ENCODE results near the gene BNIPL.

Gene BNIPL

GRCh38 chr1:151011154-151011850 is 25.1 kb upstream of the BNIPL start:
- DNase-seq: no peak

- DNase-seq: no peak
Observed at GRCh38 chr1:151012684-151013471, 23.5 kb upstream of the BNIPL start.

GRCh38 chr1:151013518-151013917 is 22.9 kb upstream of the BNIPL start:
- DNase-seq: no peak

DNA sequence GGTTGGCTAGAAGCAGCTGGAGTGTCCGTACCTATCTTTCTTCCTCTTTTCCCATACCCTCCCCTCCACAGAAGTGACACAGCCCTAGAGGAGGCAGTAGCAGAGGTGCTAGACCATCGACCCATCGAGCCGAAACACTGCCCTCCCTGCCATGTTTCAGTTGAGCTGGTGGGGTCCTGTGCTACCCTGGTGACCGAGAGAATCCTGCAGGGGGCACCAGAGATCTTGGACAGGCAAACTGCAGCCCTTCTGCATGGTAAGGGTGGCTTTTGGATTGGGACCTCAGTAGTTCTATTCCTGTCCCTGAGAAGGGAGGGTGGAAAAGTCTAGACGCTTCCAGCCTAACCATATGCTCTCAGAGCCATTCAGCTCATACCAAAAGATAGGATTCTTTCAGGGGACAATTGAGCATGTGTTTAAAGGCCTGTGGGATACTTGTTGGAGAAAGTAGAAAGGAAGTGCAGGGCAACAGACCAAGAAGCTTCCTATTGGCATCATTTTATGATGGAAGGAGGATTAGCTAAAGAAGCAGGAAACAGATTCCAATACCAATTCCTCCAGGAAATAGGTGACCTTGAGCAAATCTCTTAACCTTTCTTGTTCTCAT is 11.7 kb upstream of the BNIPL start:
- DNase-seq: peak; percentile 23

GRCh38 chr1:151026460-151026859 is 9.9 kb upstream of the BNIPL start:
- DNase-seq: no peak

- DNase-seq: no peak
Observed at GRCh38 chr1:151032164-151032563, 4.2 kb upstream of the BNIPL start.

- DNase-seq: no peak
Observed at GRCh38 chr1:151035167-151035566, 1.2 kb upstream of the BNIPL start.

- no peak for DNase-seq
Observed at GRCh38 chr1:151037032-151037431, 646 bp downstream of the BNIPL start.

DNA sequence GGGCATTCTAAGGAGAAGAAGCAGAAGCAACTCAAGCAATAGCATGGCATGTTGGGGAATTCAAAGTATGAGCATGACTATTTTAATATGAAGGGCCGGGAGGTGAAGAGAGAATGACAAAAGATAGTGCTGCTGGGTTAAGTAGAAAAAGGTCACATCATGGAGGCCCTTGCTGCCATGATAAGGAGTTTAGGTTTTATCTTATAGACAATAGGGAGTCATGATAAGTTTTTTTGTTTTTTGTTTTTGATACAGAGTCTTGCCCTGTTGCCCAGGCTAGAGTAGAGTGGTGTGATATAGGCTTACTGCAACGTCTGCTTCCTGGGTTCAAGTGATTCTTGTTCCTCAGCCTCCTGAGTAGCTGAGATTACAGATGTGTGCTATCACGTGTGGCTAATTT is 3.1 kb downstream of the BNIPL start:
- DNase-seq: no peak

DNA sequence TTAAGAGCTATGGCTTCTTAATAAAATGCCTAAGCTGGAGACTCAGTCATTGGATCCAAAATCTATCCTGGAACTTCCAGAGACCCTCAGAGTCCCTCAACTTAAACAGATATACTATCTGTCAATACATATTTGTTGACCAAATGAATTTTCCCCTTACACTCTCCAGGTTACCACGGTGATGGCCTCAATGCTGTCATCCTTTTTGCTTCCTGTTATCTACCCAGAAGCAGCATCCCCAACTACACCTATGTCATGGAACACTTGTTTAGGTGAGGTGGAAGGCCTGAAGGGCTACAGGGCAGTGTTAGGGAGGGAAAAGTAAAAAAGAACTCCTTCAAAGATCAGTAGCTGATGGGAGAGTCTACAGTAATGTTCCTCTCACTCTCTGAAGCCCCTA is 6.8 kb downstream of the BNIPL start:
- DNase-seq: no peak

DNA sequence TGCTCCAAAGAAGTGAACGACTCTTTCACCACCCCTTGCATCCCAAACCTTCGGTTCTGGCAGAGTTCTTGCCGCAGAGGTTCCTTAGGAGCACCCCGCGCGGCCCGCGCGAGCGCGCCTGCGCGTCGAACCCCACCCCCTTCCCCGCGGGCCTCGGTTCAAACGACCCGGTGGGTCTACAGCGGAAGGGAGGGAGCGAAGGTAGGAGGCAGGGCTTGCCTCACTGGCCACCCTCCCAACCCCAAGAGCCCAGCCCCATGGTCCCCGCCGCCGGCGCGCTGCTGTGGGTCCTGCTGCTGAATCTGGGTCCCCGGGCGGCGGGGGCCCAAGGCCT is 11.2 kb downstream of the BNIPL start, which contains the start of gene C1orf56:
Gene C1orf56, plus strand, starts transcription at position 161 of the 334 bp plus-strand sequence. Its CDS starts 97 bp downstream, at position 258.
- peak; percentile 32 for DNase-seq

DNA sequence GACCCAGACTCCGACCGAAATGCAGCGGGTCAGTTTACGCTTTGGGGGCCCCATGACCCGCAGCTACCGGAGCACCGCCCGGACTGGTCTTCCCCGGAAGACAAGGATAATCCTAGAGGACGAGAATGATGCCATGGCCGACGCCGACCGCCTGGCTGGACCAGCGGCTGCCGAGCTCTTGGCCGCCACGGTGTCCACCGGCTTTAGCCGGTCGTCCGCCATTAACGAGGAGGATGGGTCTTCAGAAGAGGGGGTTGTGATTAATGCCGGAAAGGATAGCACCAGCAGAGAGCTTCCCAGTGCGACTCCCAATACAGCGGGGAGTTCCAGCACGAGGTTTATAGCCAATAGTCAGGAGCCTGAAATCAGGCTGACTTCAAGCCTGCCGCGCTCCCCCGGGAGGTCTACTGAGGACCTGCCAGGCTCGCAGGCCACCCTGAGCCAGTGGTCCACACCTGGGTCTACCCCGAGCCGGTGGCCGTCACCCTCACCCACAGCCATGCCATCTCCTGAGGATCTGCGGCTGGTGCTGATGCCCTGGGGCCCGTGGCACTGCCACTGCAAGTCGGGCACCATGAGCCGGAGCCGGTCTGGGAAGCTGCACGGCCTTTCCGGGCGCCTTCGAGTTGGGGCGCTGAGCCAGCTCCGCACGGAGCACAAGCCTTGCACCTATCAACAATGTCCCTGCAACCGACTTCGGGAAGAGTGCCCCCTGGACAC is 11.7 kb downstream of the BNIPL start:
- DNase-seq: peak; percentile 24

- DNase-seq: no peak
Observed at GRCh38 chr1:151048645-151049032, 12.3 kb downstream of the BNIPL start.

GRCh38 chr1:151049458-151049857 is 13.1 kb downstream of the BNIPL start:
- DNase-seq: no peak

GRCh38 chr1:151050051-151050688 is 13.8 kb downstream of the BNIPL start:
- DNase-seq: no peak

- no peak for DNase-seq
Observed at GRCh38 chr1:151051356-151052009, 15.1 kb downstream of the BNIPL start.

GRCh38 chr1:151054971-151055547 is 18.7 kb downstream of the BNIPL start:
- DNase-seq: no peak

DNA sequence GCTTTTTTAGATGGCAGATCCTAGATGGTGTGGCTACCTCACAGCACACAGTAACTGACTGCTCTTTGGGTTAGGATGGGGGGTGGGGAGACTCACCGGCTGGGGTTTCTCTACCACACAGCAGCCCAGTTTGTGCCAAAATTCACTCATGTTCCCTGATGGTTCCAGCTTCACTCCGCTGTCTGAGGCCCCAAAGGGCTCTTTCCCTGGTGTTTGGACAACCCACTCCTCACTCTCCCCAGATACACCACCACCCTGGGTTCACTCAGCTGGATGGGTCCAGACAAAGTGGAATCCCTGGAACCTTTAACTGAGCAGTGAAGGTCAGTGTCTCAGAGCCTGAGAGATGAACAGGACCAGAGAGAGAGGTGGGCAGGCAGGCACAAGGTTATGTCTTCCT is 19.2 kb downstream of the BNIPL start:
- DNase-seq: no peak

- DNase-seq: no peak
Observed at GRCh38 chr1:151056149-151056548, 19.8 kb downstream of the BNIPL start.

DNA sequence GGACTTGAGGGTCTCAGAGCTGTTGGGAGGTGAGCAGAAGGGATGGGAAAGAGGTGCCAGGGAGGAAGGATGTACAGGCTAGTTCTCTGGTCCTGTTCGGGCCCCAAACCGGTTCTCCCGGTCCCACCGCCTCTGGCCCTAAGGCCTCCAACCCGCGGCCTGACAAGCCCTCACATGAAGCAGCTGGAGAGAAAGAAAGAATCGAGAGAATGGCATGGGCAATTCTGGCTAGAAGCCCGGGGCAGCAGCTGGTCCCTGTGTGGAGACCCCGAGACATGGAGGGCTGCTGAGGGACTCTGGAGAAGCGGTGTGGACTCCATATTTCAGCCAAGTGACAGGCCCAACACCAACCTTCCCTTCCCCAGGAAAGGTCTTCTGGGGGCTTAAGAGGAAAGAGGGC is 22.3 kb downstream of the BNIPL start:
- peak; percentile 15 for DNase-seq

DNA sequence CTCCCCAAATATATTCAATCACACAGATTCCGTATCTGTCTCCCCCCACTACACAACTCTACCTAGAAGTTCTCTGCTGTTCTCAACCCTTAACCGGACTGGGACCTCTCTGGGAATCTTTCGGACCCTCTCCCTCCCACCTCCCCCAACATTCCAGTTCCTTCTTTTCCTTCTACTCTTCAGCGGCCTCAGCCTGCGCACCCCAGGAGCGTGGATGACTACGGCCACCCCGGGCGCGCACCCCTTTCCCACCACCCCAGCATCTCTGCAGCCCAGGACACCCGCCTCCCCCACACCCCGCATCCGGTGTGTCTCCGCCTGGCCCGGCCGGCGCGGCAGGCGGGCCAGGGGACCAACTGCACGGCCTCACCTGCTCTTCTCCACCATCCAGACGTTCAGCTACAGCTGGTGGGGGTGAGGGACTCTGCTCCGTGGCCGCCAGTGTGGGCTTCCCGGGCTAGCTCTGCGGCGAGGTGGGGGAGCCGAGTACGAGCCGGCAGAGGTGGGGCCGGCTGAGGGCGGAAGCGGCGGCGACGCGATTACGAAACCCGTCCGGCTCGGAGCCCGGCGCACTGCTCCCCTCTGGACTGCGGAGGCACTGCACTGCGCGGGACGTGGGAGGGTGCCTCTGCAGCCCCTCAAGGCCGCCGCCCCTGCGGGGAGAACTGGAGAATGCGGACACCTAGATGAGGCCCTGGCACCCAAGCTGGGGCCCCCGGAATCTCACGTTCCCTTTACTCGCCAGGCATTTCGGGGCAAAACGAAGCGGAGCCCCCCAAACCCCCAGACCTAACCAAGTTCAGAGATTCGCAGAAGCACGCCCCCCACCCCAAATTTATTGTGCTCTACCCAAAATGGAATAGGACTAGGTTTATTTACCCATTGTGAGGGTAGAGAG is 23.0 kb downstream of the BNIPL start, which contains the start of gene CDC42SE1:
Gene CDC42SE1, minus strand, starts transcription at position 514 of the 898 bp plus-strand sequence. CDS start 3,892 bp downstream, outside the sequence.
- peak; percentile 74 for DNase-seq

Measured in NCI-H446 treated with DMSO at 0.1 percent for 48 hours (cell line).